Astrocyte of the cerebellum (primary cell): Measurements from ENCODE around the gene ARID1B.

Source experiments
- DNase-seq: peaks from one replicate; pipeline ENCODE4 v3.0.0-alpha.2; 2011; ENCODE audit warnings: low read depth
- H3K4me3 ChIP-seq: 2 replicates; pipeline ENCODE4 v1.5.1; 2011; ENCODE audit warnings: mild to moderate bottlenecking, low read depth, low read length, moderate library complexity
- in situ Hi-C: cut with HindIII; loops from 2 replicates; pipeline ENCODE4 v1.10.0; 2017; ENCODE audit warnings: low sequenced_read_pairs
- TF ChIP-seq, protein P1 (sequence below): IDR thresholded peaks from 2 replicates; pipeline ENCODE4 v1.5.1; 2012; ENCODE audit warnings: low read length, low read depth, moderate library complexity, mild to moderate bottlenecking; ENCODE audit errors: missing control alignments

ARID1B gene

DNA sequence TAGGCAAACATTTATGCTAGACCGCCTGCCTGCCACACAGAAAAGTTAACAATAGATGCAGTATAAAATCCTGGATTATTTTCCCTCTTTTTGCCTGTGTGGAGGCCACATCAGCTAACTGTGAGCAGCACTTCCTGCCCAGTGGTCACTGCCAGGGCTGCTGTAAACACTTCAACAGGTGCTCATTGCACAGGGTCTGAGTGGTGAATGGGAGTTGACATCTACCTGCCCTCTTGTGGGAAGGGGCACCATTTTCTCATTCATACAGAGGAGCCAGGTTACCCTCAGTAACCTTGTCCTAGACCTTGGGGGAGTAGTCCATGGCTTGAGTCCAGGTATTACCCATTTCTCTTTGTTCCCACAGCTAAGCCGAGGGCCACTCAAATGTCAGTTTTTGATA, 310.8 kb downstream of the ARID1B start:
- no peak for DNase-seq
- in situ Hi-C loops: no loop called here
- TF ChIP-seq, protein P1, sequence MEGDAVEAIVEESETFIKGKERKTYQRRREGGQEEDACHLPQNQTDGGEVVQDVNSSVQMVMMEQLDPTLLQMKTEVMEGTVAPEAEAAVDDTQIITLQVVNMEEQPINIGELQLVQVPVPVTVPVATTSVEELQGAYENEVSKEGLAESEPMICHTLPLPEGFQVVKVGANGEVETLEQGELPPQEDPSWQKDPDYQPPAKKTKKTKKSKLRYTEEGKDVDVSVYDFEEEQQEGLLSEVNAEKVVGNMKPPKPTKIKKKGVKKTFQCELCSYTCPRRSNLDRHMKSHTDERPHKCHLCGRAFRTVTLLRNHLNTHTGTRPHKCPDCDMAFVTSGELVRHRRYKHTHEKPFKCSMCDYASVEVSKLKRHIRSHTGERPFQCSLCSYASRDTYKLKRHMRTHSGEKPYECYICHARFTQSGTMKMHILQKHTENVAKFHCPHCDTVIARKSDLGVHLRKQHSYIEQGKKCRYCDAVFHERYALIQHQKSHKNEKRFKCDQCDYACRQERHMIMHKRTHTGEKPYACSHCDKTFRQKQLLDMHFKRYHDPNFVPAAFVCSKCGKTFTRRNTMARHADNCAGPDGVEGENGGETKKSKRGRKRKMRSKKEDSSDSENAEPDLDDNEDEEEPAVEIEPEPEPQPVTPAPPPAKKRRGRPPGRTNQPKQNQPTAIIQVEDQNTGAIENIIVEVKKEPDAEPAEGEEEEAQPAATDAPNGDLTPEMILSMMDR: no peak
- no peak overlapping the region for H3K4me3 ChIP-seq

GRCh38 chr6:157088841-157089240, 311.7 kb downstream of the ARID1B start:
- DNase-seq: no peak

GRCh38 chr6:157089258-157089657, 312.1 kb downstream of the ARID1B start:
- no peak overlapping the region for H3K4me3 ChIP-seq
- in situ Hi-C loops: no loop called here
- TF ChIP-seq, protein P1: no peak
- DNase-seq: peak; percentile 60

More at GRCh38 chr6:157088841-157089240, 311.7 kb downstream of the ARID1B start:
- TF ChIP-seq, protein P1: no peak
- in situ Hi-C loops: no loop called here
- no peak overlapping the region for H3K4me3 ChIP-seq

GRCh38 chr6:157089851-157090250, 312.7 kb downstream of the ARID1B start:
- DNase-seq: no peak
- in situ Hi-C loops: no loop called here
- TF ChIP-seq, protein P1: no peak
- no peak overlapping the region for H3K4me3 ChIP-seq

GRCh38 chr6:157090736-157091135, 313.6 kb downstream of the ARID1B start:
- no peak for DNase-seq
- no peak overlapping the region for H3K4me3 ChIP-seq
- TF ChIP-seq, protein P1: no peak
- in situ Hi-C loops: no loop called here

GRCh38 chr6:157091243-157091642, 314.1 kb downstream of the ARID1B start:
- in situ Hi-C loops: no loop called here
- H3K4me3 ChIP-seq: no peak overlapping the region
- TF ChIP-seq, protein P1: no peak
- no peak for DNase-seq
